Neutrophil (primary cell): ENCODE results near the gene PHPT1.

Experiments
- H3K27ac ChIP-seq: fragments of 200-600 bp; sonication (generic); 2 replicates; pipeline ENCODE4 v1.5.1; 2016; ENCODE audit warnings: mild to moderate bottlenecking, moderate library complexity
- H3K27me3 ChIP-seq: fragments of 200-600 bp; sonication (generic); 2 replicates; pipeline ENCODE4 v1.6.0; 2016; ENCODE audit warnings: mild to moderate bottlenecking
- H3K36me3 ChIP-seq: fragments of 200-600 bp; sonication (generic); 2 replicates; pipeline ENCODE4 v1.5.1; 2017
- H3K4me1 ChIP-seq, 2 experiments: fragments of 200-600 bp in 1 of 2; sonication (generic) in 1 of 2; 1 replicate in 1 of 2; 2 replicates in 1 of 2; pipeline versions ENCODE4 v1.5.1 to v1.6.1; 2013 to 2016; ENCODE audit warnings: low read depth in 1 of 2, low read length in 1 of 2, mild to moderate bottlenecking in 1 of 2, moderate library complexity in 1 of 2; ENCODE audit not compliant: control insufficient read depth in 1 of 2, insufficient read depth in 1 of 2
- H3K4me3 ChIP-seq, 2 experiments: fragments of 200-600 bp in 1 of 2; sonication (generic) in 1 of 2; 1 replicate in 1 of 2; 2 replicates in 1 of 2; pipeline ENCODE4 v1.5.1; 2013 to 2016; ENCODE audit warnings: low read depth in 1 of 2, low read length in 1 of 2, mild to moderate bottlenecking in 1 of 2, moderate library complexity in 1 of 2
- H3K9me3 ChIP-seq: fragments of 200-600 bp; sonication (generic); 2 replicates; pipeline ENCODE4 v1.5.1; 2016
- CTCF ChIP-seq: fragments of 200-600 bp; sonication (generic); IDR thresholded peaks from 2 replicates; pipeline ENCODE4 v1.5.1; 2016; ENCODE audit warnings: antibody characterized with exemption

Gene PHPT1

GRCh38 chr9:136896027-136896426 is 46.8 kb downstream of the PHPT1 start:
- no peaks in the 10 kb centered on the region for H3K9me3 ChIP-seq
- H3K4me3 ChIP-seq: no peak overlapping the region
- H3K27me3 ChIP-seq: no peaks in the 10 kb centered on the region
- H3K27ac ChIP-seq: no peak overlapping the region
- TF ChIP-seq CTCF: no peak
- H3K36me3 ChIP-seq: peaks cover 40% of the 10 kb centered on the region
- peaks cover 0 to 7% of the 10 kb centered on the region in 2 experiments for H3K4me1 ChIP-seq

- Histone ChIP-seq H3K9me3 (no peaks in the 10 kb centered on the region), H3K4me1 (peaks cover 0 to 11% of the 10 kb centered on the region in 2 experiments), H3K27me3 (no peaks in the 10 kb centered on the region), H3K4me3 (no peak overlapping the region), H3K36me3 (peaks cover 54% of the 10 kb centered on the region), H3K27ac (no peak overlapping the region)
- TF ChIP-seq CTCF: no peak
These were observed 49.4 kb downstream of the PHPT1 start for GRCh38 chr9:136898483-136899100.

- Histone ChIP-seq H3K27ac (no peak overlapping the region), H3K4me3 (no peak overlapping the region), H3K4me1 (peaks cover 0 to 11% of the 10 kb centered on the region in 2 experiments), H3K9me3 (no peaks in the 10 kb centered on the region), H3K36me3 (peaks cover 57% of the 10 kb centered on the region), H3K27me3 (no peaks in the 10 kb centered on the region)
- no peak for TF ChIP-seq CTCF
These were observed 50.0 kb downstream of the PHPT1 start for GRCh38 chr9:136899196-136899595.

DNA sequence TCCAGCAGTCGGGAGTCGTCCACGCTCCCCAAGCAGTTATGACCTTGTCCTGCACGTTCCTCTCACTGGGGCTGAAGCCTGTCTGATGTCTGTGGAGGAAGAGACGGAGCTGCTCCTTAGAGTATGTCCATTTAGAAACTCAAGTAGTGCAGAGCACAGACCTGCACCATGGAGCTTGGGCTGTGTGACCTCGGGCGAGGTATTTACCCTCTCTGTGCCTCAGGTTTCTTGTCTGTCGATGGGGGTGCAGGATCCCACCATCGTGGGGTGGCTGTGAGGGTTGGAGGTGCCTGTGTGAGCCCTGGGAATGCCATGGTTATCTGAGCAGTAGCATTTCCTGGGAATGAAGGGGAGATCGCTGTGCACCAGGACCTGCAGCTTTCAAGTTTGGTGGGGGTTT is 51.3 kb downstream of the PHPT1 start:
- TF ChIP-seq CTCF: no peak
- no peak overlapping the region for H3K4me3 ChIP-seq
- H3K36me3 ChIP-seq: peaks cover 55% of the 10 kb centered on the region
- no peaks in the 10 kb centered on the region for H3K9me3 ChIP-seq
- no peak overlapping the region for H3K27ac ChIP-seq
- H3K27me3 ChIP-seq: no peaks in the 10 kb centered on the region
- peaks cover 0 to 11% of the 10 kb centered on the region in 2 experiments for H3K4me1 ChIP-seq
